Uterine smooth muscle cell (primary cell): ENCODE results near the gene PCP4. TPM values are rescaled to one million over a fixed set of nuclear protein-coding genes. Genes with fewer than 3 reads are reported as not detected.

ENCODE experiments used
- total RNA-seq: library from RNA; depleted of rRNA; stranded (reverse); fragments of >200 nt; gene quantifications from 2 replicates; pipeline ENCODE4 v1.2.3, GENCODE V29; 2014

PCP4 gene
- total RNA-seq: not detected in 2 replicates

DNA sequence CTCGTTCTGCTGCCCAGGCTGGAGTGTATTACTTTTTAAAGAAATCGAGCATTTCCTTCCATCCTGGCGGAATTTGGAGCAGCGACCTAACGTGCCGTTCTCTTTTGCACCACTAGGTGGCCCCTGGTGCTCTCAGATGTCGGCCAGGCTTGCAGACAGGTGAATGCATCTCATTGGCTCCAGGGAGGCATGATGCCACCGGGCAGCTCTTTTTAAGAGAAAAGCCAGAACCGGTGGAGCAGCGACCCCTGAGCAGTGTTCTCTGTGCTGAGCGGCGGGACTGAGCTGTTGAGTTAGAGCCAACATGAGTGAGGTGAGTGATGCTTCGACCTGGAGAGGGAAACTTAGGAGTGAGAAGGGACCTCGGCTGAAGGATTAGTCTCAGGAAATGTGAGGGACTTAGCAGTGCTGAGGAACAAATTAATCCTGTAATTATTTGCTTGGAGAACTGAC lies at the start of gene PCP4:
TSS of gene PCP4 (plus strand) at position 241 of the 453 bp plus-strand sequence. CDS start at position 305, 64 bp downstream.

Other genes starting within 250 kb of the PCP4 start
- gene IGSF5, start 122.3 kb upstream of the PCP4 start, total RNA-seq: 0.25 TPM in 1 of 2 replicates, not detected in the other